Spleen (tissue), 13 donors: Measurements from ENCODE around the gene HOXD11. TPM values are rescaled to one million over a fixed set of nuclear protein-coding genes. Genes with fewer than 3 reads are reported as not detected.

Experiments
- DNase-seq: peaks from one replicate; pipeline ENCODE4 v3.0.0-alpha.2; 2020
- H3K27ac ChIP-seq, 8 donors: fragments of 200-600 bp; sonication (generic) in 7 of 8; 1 replicate in 4 of 8; 2 replicates in 4 of 8; pipeline versions ENCODE4 v1.5.0 to v1.8.0; 2016 to 2021; ENCODE audit warnings: inconsistent platforms in 4 of 8, mild to moderate bottlenecking in 4 of 8, moderate library complexity in 1 of 8
- H3K27me3 ChIP-seq, 7 donors: fragments of 200-600 bp; sonication (generic) in 6 of 7; replicated peaks in 1 of 7; 1 replicate in 4 of 7; 2 replicates in 3 of 7; pipeline versions ENCODE4 v1.5.0 to v1.8.0; 2016 to 2021; ENCODE audit warnings: inconsistent platforms in 3 of 7, mild to moderate bottlenecking in 1 of 7
- H3K36me3 ChIP-seq, 6 donors: fragments of 200-600 bp; sonication (generic) in 5 of 6; 1 replicate in 4 of 6; 2 replicates in 2 of 6; pipeline versions ENCODE4 v1.5.0 to v1.8.0; 2016 to 2021; ENCODE audit warnings: inconsistent platforms in 2 of 6
- H3K4me1 ChIP-seq, 6 donors: fragments of 200-600 bp; sonication (generic) in 5 of 6; 1 replicate in 3 of 6; 2 replicates in 3 of 6; pipeline versions ENCODE4 v1.5.0 to v1.8.0; 2016 to 2021; ENCODE audit warnings: inconsistent platforms in 3 of 6
- H3K4me3 ChIP-seq, 8 donors: fragments of 200-600 bp; sonication (generic) in 7 of 8; 1 replicate in 4 of 8; 2 replicates in 4 of 8; pipeline versions ENCODE4 v1.5.0 to v1.8.0; 2016 to 2021; ENCODE audit warnings: inconsistent platforms in 4 of 8, mild to moderate bottlenecking in 4 of 8, moderate library complexity in 2 of 8
- H3K9me3 ChIP-seq, 8 donors: fragments of 200-600 bp; sonication (generic) in 7 of 8; 1 replicate in 4 of 8; 2 replicates in 4 of 8; pipeline versions ENCODE4 v1.5.0 to v1.8.0; 2016 to 2021; ENCODE audit warnings: inconsistent platforms in 4 of 8
- POLR2A ChIP-seq, 3 donors: fragments of 450-650 bp; IDR thresholded peaks; one replicate each; pipeline ENCODE4 v1.5.1; 2017; ENCODE audit warnings: antibody characterized with exemption in 3 of 3, mild to moderate bottlenecking in 1 of 3
- POLR2AphosphoS5 ChIP-seq, 3 donors: sonication (generic); formaldehyde crosslinking; IDR thresholded peaks; one replicate each; pipeline ENCODE4 v1.5.1; 2017; ENCODE audit warnings: antibody characterized with exemption in 3 of 3
- WGBS, 5 donors: extraction: QIAGEN DNeasy Blood & Tissue Kit in 3 of 5; methylation state at CpG; one replicate each; pipeline versions ENCODE4 v1.1.5 to v1.1.7; 2013 to 2018; 5-methylcytosine and 5-hydroxymethylcytosine counted together
- intact Hi-C: fragments of 100-400 bp; cut with DNase I; formaldehyde crosslinking; loops from one replicate; pipeline ENCODE4 v1.15.0; 2023; ENCODE audit warnings: low total_unique reads
- long read RNA-seq, 2 donors: transcript quantifications; one replicate each; lab custom pipeline, GENCODE V29; 2026
- polyA plus RNA-seq, 3 donors: library from polyadenylated mRNA; stranded (reverse); fragments of 200-250 nt; gene quantifications; one replicate each; pipeline ENCODE4 v1.2.1, GENCODE V29; 2013
- total RNA-seq, 7 donors: library from RNA; depleted of rRNA in 3 of 7; stranded (reverse); fragments of >200 nt in 3 of 7; fragmentation: NEBNext Ultra II Directional in 4 of 7; extraction: Animal tissue kit (Norgen Biotek cat#: 25700) in 4 of 7; gene quantifications; one replicate each; pipeline versions ENCODE4 v1.1.0 to v1.2.1, GENCODE V29; 2016 to 2021
- TF ChIP-seq, protein P1 (sequence below), 11 experiments: fragments of 200-600 bp in 7 of 11; fragments of 450-650 bp in 4 of 11; sonication (generic) in 4 of 11; IDR thresholded peaks in 8 of 11; conservative IDR thresholded peaks in 3 of 11; 1 replicate in 7 of 11; 2 replicates in 4 of 11; pipeline versions ENCODE4 v1.4.0 to v1.8.0; 2016 to 2021; ENCODE audit warnings: antibody characterized with exemption in 11 of 11, inconsistent platforms in 4 of 11, mild to moderate bottlenecking in 1 of 11
- donor health status: healthy with polysubstance abuse.
- donor health status: DM: no; HTN: no; CAD: no; lungs with moderate emphysema.
- donor health status: DM: no; HTN: no; CAD: no.
- donor health status: Bipolar disorder and iron deficiency.
- donor health status: healthy.
- donor health status: DM: no; HTN: no; CAD: no.
- donor health status: DM: yes; HTN: yes; CAD: no.

HOXD11 gene
- not detected for total RNA-seq
- polyA plus RNA-seq, result not detected
- long read RNA-seq, donor 1, result 0 reads
- long read RNA-seq, donor 2, partial matches to known transcripts, result 0 of 1 reads
- long read RNA-seq, donor 2, other reads (novel, unspliced or antisense), result 0 of 1 reads

DNA sequence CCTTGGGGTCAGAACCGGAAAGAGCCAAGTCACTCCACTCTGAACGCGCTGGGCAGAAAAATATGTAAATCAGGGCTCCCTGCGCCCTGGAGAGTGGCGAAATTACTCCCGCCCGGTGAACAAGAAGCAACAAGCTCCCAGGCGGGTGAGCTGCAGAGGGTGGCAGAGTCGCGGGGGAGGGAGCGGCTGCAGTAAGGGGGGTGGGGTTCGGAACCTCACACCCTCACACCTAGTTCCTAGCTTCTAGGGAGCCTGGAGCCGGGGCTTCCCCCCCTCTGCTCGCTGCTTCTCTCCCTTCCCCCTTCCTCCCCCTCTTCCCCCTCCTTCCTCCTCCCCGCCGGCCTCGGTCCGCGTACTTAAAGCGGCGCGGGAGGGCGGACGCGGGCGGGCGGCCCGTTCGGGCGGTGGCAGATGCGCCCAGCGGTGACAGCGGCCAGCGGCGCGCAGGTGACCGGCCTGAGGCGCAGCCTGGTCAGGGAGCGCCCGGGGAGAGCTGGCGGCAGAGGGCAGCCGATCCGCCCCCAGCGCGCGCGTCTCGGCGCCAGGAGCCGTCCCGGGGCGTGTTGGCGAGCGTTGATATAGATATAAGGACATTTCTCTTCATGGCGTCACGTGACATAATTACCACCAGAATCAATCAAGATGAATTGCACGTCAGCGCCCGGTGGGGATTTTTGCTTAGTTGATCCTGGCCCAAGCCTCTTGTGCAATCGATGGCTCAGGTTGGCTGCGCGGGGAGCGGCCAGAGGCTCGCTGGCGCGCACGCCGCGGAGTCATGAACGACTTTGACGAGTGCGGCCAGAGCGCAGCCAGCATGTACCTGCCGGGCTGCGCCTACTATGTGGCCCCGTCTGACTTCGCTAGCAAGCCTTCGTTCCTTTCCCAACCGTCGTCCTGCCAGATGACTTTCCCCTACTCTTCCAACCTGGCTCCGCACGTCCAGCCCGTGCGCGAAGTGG is at the start of gene HOXD11:
HOXD11 (plus strand) TSS at position 700 of the 959 bp plus-strand sequence; CDS start at position 776, 76 bp downstream.
- peak within 1 kb of the TSS in 7 of 8 donors; percentile 2 to 62 (median 25) for H3K4me3 ChIP-seq
- intact Hi-C loops, result no loop called here
- no peaks in the 10 kb centered on the region for H3K36me3 ChIP-seq
- no peak for TF ChIP-seq POLR2A (IDR thresholded peaks at IDR 0.05)
- TF ChIP-seq, protein P1, sequence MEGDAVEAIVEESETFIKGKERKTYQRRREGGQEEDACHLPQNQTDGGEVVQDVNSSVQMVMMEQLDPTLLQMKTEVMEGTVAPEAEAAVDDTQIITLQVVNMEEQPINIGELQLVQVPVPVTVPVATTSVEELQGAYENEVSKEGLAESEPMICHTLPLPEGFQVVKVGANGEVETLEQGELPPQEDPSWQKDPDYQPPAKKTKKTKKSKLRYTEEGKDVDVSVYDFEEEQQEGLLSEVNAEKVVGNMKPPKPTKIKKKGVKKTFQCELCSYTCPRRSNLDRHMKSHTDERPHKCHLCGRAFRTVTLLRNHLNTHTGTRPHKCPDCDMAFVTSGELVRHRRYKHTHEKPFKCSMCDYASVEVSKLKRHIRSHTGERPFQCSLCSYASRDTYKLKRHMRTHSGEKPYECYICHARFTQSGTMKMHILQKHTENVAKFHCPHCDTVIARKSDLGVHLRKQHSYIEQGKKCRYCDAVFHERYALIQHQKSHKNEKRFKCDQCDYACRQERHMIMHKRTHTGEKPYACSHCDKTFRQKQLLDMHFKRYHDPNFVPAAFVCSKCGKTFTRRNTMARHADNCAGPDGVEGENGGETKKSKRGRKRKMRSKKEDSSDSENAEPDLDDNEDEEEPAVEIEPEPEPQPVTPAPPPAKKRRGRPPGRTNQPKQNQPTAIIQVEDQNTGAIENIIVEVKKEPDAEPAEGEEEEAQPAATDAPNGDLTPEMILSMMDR (IDR thresholded peaks at IDR 0.05 in 8 of 11, conservative IDR thresholded peaks at IDR 0.05 in 3 of 11), result no peak
- no peak for TF ChIP-seq POLR2AphosphoS5 (IDR thresholded peaks at IDR 0.05)
- H3K27me3 ChIP-seq, result peaks cover 29 to 100% (median 99%) of the 10 kb centered on the region in 7 donors
- 3 to 8% (median 7%) methylated on average over 42 to 84 of the region's 85 CpGs for WGBS, 5 donors
- DNase-seq, result no peak
- H3K9me3 ChIP-seq, result peaks cover 0 to 5% (median 0%) of the 10 kb centered on the region in 8 donors
- no peak within 1 kb of the TSS for H3K27ac ChIP-seq
- peaks cover 10 to 63% (median 40%) of the 10 kb centered on the region in 6 donors for H3K4me1 ChIP-seq

- H3K4me1 ChIP-seq, result peaks cover 5 to 26% (median 20%) of the 10 kb centered on the region in 6 donors
- H3K9me3 ChIP-seq, result no peaks in the 10 kb centered on the region
- intact Hi-C loops, result no loop called here
- H3K27me3 ChIP-seq, result peaks cover 6 to 98% (median 66%) of the 10 kb centered on the region in 7 donors
- no peak for DNase-seq
- H3K4me3 ChIP-seq, result no peak overlapping the region
- TF ChIP-seq POLR2AphosphoS5 (IDR thresholded peaks at IDR 0.05), result no peak
- no peak for TF ChIP-seq POLR2A (IDR thresholded peaks at IDR 0.05)
- TF ChIP-seq, protein P1 (IDR thresholded peaks at IDR 0.05 in 8 of 11, conservative IDR thresholded peaks at IDR 0.05 in 3 of 11), result no peak
- H3K36me3 ChIP-seq, result no peaks in the 10 kb centered on the region
- 31 to 49% (median 37%) methylated on average over 2 of the region's 2 CpGs for WGBS, 5 donors
- no peak overlapping the region for H3K27ac ChIP-seq
Observed at GRCh38 chr2:176063958-176064357, 43.1 kb upstream of the HOXD11 start.

DNA sequence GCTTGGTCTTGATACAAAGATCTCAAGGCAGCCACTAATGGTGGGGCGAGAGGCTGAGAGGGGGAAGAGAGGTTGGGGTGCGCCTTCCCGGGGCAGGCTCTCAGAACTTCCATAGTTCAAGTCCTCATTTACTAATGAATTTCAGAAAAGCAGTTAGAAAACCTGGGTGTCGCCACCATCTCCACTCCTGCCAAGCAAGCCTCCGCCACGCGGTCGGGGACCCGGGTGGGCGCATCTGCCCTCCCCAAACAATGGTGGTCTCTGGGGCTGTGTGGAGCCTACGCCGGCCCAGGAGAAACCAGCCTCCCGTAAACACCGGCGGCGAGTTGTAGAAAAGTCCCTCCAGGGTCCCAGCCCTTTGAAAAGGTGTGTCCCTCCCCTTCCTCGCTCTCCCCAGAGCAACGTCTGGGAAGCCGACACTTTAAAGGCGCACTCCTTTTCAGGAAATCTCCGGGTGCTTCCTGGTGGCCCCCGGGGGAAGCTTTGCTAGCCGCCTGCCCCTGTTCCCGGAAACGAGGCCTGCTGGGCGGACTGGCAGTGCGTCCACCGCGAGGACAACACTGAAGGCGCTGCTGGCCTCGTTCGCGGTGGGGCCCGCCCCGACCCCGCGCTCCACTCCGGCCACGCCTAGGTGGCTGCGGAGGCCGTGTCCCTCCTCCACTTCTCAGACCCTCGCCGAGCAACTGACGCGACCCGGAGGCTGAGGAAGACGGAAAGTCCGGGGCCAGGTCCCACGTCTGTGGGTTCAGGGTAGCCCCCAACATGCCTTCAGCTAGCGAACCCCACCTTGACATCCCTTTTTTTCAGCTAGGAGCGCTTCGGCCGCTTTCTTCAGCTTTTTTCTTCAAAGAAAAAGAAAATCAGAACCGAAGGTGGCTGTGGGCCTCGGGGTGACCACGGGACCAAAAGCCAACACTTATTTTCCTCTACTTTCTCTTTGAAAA is 40.2 kb upstream of the HOXD11 start:
- TF ChIP-seq POLR2AphosphoS5 (IDR thresholded peaks at IDR 0.05) (peak in 1 of 3 donors; percentile 25), POLR2A (IDR thresholded peaks at IDR 0.05) (no peak)
- Histone ChIP-seq H3K4me3 (peak overlapping the region in 7 of 8 donors; percentile 13 to 50 (median 21)), H3K36me3 (no peaks in the 10 kb centered on the region), H3K4me1 (peaks cover 5 to 32% (median 22%) of the 10 kb centered on the region in 6 donors), H3K9me3 (no peaks in the 10 kb centered on the region), H3K27ac (no peak overlapping the region), H3K27me3 (peaks cover 9 to 100% (median 84%) of the 10 kb centered on the region in 7 donors)
- 7 to 12% (median 8%) methylated on average over 40 to 56 of the region's 56 CpGs for WGBS, 5 donors
- DNase-seq, result no peak
- intact Hi-C loops, result no loop called here
